Neural progenitor cell (in vitro differentiated cells): Measurements from ENCODE around the gene ENO4. TPM values are rescaled to one million over a fixed set of nuclear protein-coding genes. Genes with fewer than 3 reads are reported as not detected.
A peak's percentile ranks its signal among the peaks of the same experiment; 100 is the strongest.

Experiments used
- DNase-seq: peaks from one replicate; pipeline ENCODE4 v3.0.0-alpha.2; 2016; ENCODE audit warnings: low spot score
- H2AFZ ChIP-seq: fragments of 200-600 bp; sonication (generic); replicated peaks from 2 replicates; pipeline ENCODE4 v1.6.1; 2016; ENCODE audit warnings: antibody characterized with exemption
- H3F3A ChIP-seq: fragments of 200-600 bp; sonication (generic); 2 replicates; pipeline ENCODE4 v1.6.1; 2016; ENCODE audit warnings: antibody characterized with exemption, low read depth
- H3K27ac ChIP-seq: fragments of 200-600 bp; sonication (generic); 2 replicates; pipeline ENCODE4 v1.5.1; 2016; ENCODE audit warnings: mild to moderate bottlenecking
- H3K27me3 ChIP-seq: fragments of 200-600 bp; sonication (generic); 2 replicates; pipeline ENCODE4 v1.6.1; 2016; ENCODE audit warnings: mild to moderate bottlenecking, moderate library complexity
- H3K36me3 ChIP-seq: fragments of 200-600 bp; sonication (generic); 2 replicates; pipeline ENCODE4 v1.5.1; 2016
- H3K4me1 ChIP-seq: fragments of 200-600 bp; sonication (generic); 2 replicates; pipeline ENCODE4 v1.6.1; 2016; ENCODE audit warnings: mixed run types
- H3K4me2 ChIP-seq: fragments of 200-600 bp; sonication (generic); 2 replicates; pipeline ENCODE4 v1.6.1; 2016
- H3K4me3 ChIP-seq: fragments of 200-600 bp; sonication (generic); 2 replicates; pipeline ENCODE4 v1.5.1; 2016
- H3K79me2 ChIP-seq: fragments of 200-600 bp; sonication (generic); 2 replicates; pipeline ENCODE4 v1.6.1; 2016; ENCODE audit warnings: low read depth
- H3K9ac ChIP-seq: fragments of 200-600 bp; sonication (generic); 2 replicates; pipeline ENCODE4 v1.6.1; 2016
- H3K9me3 ChIP-seq: fragments of 200-600 bp; sonication (generic); 2 replicates; pipeline ENCODE4 v1.5.1; 2016; ENCODE audit warnings: low read depth
- H4K20me1 ChIP-seq: fragments of 200-600 bp; sonication (generic); 2 replicates; pipeline ENCODE4 v1.6.1; 2016; ENCODE audit warnings: low read depth
- H3K27ac Mint-ChIP-seq: 3 replicates; pipeline ENCODE4 v1.8.0; 2021; ENCODE audit warnings: mixed read lengths
- H3K27me3 Mint-ChIP-seq: 2 replicates; pipeline ENCODE4 v1.8.0; 2022; ENCODE audit warnings: low read depth, mild to moderate bottlenecking, inconsistent platforms, moderate library complexity, mixed read lengths; ENCODE audit not compliant: insufficient read depth
- H3K36me3 Mint-ChIP-seq: 3 replicates; pipeline ENCODE4 v1.8.0; 2021; ENCODE audit warnings: mixed read lengths
- H3K4me1 Mint-ChIP-seq: 3 replicates; pipeline ENCODE4 v1.8.0; 2021; ENCODE audit warnings: mixed read lengths
- H3K4me3 Mint-ChIP-seq: 3 replicates; pipeline ENCODE4 v1.8.0; 2021; ENCODE audit warnings: mild to moderate bottlenecking, moderate library complexity, mixed read lengths
- H3K9me3 Mint-ChIP-seq: 3 replicates; pipeline ENCODE4 v1.8.0; 2020; ENCODE audit warnings: mixed read lengths
- EZH2 ChIP-seq: fragments of 200-600 bp; sonication (generic); IDR thresholded peaks from 2 replicates; pipeline ENCODE4 v1.6.1; 2017; ENCODE audit warnings: antibody characterized with exemption, mild to moderate bottlenecking, moderate library complexity
- EZH2phosphoT487 ChIP-seq: fragments of 200-600 bp; sonication (generic); IDR thresholded peaks from 2 replicates; pipeline ENCODE4 v1.6.1; 2017; ENCODE audit warnings: antibody characterized with exemption
- total RNA-seq: library from RNA; depleted of rRNA; stranded (reverse); fragments of >200 nt; gene quantifications from 2 replicates; pipeline ENCODE4 v1.2.3, GENCODE V29; 2015; ENCODE audit warnings: low replicate concordance
- TF ChIP-seq, protein P1 (sequence below): fragments of 200-600 bp; sonication (generic); IDR thresholded peaks from 2 replicates; pipeline ENCODE4 v1.5.1; 2017; ENCODE audit warnings: antibody characterized with exemption, mild to moderate bottlenecking

ENO4 gene
- total RNA-seq, 1 donor from 2014 or later, result 10.0 TPM

DNA sequence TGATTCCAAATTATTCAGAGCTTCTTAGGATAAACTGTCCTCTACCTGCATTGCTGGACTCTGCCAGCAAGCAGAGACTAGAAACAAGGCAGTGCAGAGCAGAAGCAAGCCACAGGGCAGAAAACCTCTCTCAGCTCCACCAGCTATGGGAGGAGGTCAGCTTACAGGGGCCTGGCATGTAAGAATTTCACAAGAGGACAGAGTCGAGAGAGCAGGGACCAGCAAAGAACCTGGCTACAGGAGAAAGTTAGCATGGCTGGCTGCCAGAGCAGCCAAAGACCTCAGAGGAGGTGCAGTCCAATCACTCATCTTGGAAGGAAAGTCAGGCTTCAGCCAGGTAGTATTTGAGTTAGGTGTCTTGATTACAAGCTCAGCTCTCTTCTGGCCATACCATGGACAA, 62.9 kb downstream of the ENO4 start:
- H3K79me2 ChIP-seq, result no peaks in the 10 kb centered on the region
- no peak overlapping the region for H3K4me3 Mint-ChIP-seq

DNA sequence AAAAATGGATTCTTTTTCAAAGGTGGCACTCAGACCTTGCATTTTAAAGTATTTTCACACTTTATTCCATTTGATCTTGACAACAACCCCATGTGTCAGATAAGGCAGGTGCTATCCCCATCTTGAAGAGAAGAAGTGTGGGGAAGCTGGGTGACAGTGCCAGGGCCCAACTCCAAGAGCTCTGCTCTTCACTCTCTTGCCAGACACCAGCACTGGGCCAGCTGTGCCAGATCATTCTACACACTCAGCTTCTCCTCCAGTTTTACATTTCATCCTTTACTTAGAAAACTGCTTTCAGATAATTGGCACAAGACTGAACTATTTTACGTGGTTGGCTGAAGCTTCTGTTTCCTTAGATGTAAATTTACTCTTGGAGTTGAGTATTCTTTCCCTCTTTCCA, 64.4 kb downstream of the ENO4 start:
- no peaks in the 10 kb centered on the region for H4K20me1 ChIP-seq
- TF ChIP-seq, protein P1, sequence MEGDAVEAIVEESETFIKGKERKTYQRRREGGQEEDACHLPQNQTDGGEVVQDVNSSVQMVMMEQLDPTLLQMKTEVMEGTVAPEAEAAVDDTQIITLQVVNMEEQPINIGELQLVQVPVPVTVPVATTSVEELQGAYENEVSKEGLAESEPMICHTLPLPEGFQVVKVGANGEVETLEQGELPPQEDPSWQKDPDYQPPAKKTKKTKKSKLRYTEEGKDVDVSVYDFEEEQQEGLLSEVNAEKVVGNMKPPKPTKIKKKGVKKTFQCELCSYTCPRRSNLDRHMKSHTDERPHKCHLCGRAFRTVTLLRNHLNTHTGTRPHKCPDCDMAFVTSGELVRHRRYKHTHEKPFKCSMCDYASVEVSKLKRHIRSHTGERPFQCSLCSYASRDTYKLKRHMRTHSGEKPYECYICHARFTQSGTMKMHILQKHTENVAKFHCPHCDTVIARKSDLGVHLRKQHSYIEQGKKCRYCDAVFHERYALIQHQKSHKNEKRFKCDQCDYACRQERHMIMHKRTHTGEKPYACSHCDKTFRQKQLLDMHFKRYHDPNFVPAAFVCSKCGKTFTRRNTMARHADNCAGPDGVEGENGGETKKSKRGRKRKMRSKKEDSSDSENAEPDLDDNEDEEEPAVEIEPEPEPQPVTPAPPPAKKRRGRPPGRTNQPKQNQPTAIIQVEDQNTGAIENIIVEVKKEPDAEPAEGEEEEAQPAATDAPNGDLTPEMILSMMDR, result no peak
- no peak for TF ChIP-seq EZH2phosphoT487
- no peak for TF ChIP-seq EZH2
- no peak overlapping the region for H3K4me3 ChIP-seq
- no peaks in the 10 kb centered on the region for H3K27me3 ChIP-seq
- no peaks in the 10 kb centered on the region for H3K36me3 Mint-ChIP-seq
- H3K9ac ChIP-seq, result no peak overlapping the region
- H3K4me2 ChIP-seq, result no peak overlapping the region
- H3K79me2 ChIP-seq, result no peaks in the 10 kb centered on the region
- H3K27me3 Mint-ChIP-seq, result no peaks in the 10 kb centered on the region
- no peaks in the 10 kb centered on the region for H3K9me3 ChIP-seq
- no peak overlapping the region for H3K27ac Mint-ChIP-seq
- H3K27ac ChIP-seq, result no peak overlapping the region
- H3F3A ChIP-seq, result no peaks in the 10 kb centered on the region
- peaks cover 32% of the 10 kb centered on the region for H3K4me1 ChIP-seq
- H3K4me1 Mint-ChIP-seq, result peaks cover 17% of the 10 kb centered on the region
- H3K4me3 Mint-ChIP-seq, result no peak overlapping the region
- H3K9me3 Mint-ChIP-seq, result no peaks in the 10 kb centered on the region
- no peaks in the 10 kb centered on the region for H3K36me3 ChIP-seq
- DNase-seq, result no peak
- no peak overlapping the region for H2AFZ ChIP-seq

More for the DNA sequence above, 62.9 kb downstream of the ENO4 start:
- H3K4me1 Mint-ChIP-seq, result peaks cover 21% of the 10 kb centered on the region
- H3K4me1 ChIP-seq, result peaks cover 24% of the 10 kb centered on the region
- no peak overlapping the region for H3K4me3 ChIP-seq
- no peaks in the 10 kb centered on the region for H3K36me3 ChIP-seq
- H3K27ac Mint-ChIP-seq, result peak overlapping the region; percentile 17
- H3K27me3 ChIP-seq, result no peaks in the 10 kb centered on the region
- no peaks in the 10 kb centered on the region for H3K9me3 ChIP-seq
- DNase-seq, result no peak
- H3K36me3 Mint-ChIP-seq, result no peaks in the 10 kb centered on the region
- H2AFZ ChIP-seq, result no peak overlapping the region
- H3K27ac ChIP-seq, result no peak overlapping the region
- no peak overlapping the region for H3K9ac ChIP-seq
- no peaks in the 10 kb centered on the region for H3F3A ChIP-seq
- H3K27me3 Mint-ChIP-seq, result no peaks in the 10 kb centered on the region
- no peak overlapping the region for H3K4me2 ChIP-seq
- H4K20me1 ChIP-seq, result no peaks in the 10 kb centered on the region
- no peaks in the 10 kb centered on the region for H3K9me3 Mint-ChIP-seq
- TF ChIP-seq EZH2, result no peak
- no peak for TF ChIP-seq EZH2phosphoT487
- TF ChIP-seq, protein P1, result no peak

DNA sequence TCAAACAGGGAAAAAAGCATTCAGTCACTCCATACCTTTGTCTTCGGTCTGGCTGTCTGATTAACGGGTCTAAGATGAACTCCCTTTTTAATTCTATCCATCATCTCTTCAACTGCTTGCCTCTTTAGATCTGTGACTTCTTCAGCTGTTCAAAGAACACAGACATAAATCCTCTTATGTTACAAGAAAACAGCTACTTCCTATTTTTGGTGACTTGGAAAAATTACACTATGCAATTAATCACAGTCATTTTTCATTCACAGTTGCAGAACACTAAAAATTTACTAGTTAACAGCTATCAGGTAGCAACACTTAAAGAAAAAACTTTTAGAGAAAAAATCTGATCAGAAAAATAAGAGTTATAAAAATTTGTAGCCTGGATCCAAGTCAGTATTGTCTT, 66.0 kb downstream of the ENO4 start:
- H3K4me1 ChIP-seq, result peaks cover 29% of the 10 kb centered on the region
- no peak overlapping the region for H2AFZ ChIP-seq
- no peak overlapping the region for H3K27ac ChIP-seq
- H3K36me3 ChIP-seq, result no peaks in the 10 kb centered on the region
- Mint-ChIP-seq H3K4me1 (peaks cover 16% of the 10 kb centered on the region), H3K9me3 (no peaks in the 10 kb centered on the region), H3K4me3 (no peak overlapping the region), H3K36me3 (peaks cover 3% of the 10 kb centered on the region), H3K27me3 (no peaks in the 10 kb centered on the region), H3K27ac (no peak overlapping the region)
- no peak overlapping the region for H3K9ac ChIP-seq
- no peaks in the 10 kb centered on the region for H3K9me3 ChIP-seq
- H3K4me2 ChIP-seq, result no peak overlapping the region
- no peaks in the 10 kb centered on the region for H4K20me1 ChIP-seq
- no peak for DNase-seq
- no peak overlapping the region for H3K4me3 ChIP-seq
- TF ChIP-seq, protein P1, result no peak
- TF ChIP-seq EZH2phosphoT487, result no peak
- no peak for TF ChIP-seq EZH2
- H3K79me2 ChIP-seq, result no peaks in the 10 kb centered on the region
- peaks cover 11% of the 10 kb centered on the region for H3F3A ChIP-seq
- H3K27me3 ChIP-seq, result no peaks in the 10 kb centered on the region

DNA sequence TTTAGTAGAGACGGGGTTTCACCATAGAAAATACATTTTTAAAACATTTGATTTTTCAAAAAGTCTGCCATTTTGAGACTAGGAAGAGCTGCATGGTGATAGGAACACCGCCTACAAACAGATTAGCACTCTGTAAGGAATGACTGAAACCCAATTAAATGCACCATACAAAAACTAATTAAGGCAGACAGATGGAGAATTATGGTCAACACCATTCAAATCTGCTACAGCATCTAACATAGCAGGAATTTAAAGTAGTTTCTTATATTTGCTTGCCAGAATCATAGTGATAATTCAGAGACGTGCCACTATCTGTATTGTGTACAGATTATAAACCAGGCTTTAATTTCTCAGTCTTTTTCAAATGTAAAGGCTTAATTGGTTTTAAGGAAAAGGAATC, 68.2 kb downstream of the ENO4 start:
- Mint-ChIP-seq H3K27ac (no peak overlapping the region), H3K4me3 (no peak overlapping the region), H3K27me3 (no peaks in the 10 kb centered on the region), H3K4me1 (no peaks in the 10 kb centered on the region), H3K36me3 (peaks cover 6% of the 10 kb centered on the region), H3K9me3 (no peaks in the 10 kb centered on the region)
- Histone ChIP-seq H3F3A (peaks cover 11% of the 10 kb centered on the region), H3K9me3 (no peaks in the 10 kb centered on the region), H4K20me1 (no peaks in the 10 kb centered on the region), H3K36me3 (peaks cover 4% of the 10 kb centered on the region), H2AFZ (no peak overlapping the region), H3K4me3 (no peak overlapping the region), H3K9ac (no peak overlapping the region), H3K4me2 (no peak overlapping the region), H3K79me2 (no peaks in the 10 kb centered on the region), H3K4me1 (peaks cover 8% of the 10 kb centered on the region), H3K27me3 (no peaks in the 10 kb centered on the region), H3K27ac (no peak overlapping the region)
- DNase-seq, result no peak
- TF ChIP-seq, protein P1, result no peak
- TF ChIP-seq EZH2 (no peak), EZH2phosphoT487 (no peak)
